Stimulated activated CD4-positive, alpha-beta T cell treated with anti-CD3 and anti-CD28 coated beads, Interleukin-1b, Interleukin-23, amount 100 ng/mL, for 48 hours (primary cell): ENCODE data around the gene TAF3.

ENCODE experiments used
- DNase-seq: peaks from one replicate; pipeline ENCODE4 v3.0.0-alpha.2; 2020

Gene TAF3

GRCh38 chr10:8061274-8062211, 243.2 kb downstream of the TAF3 start:
- DNase-seq = peak; percentile 73

GRCh38 chr10:8063128-8063908, 245.0 kb downstream of the TAF3 start:
- DNase-seq = no peak

- DNase-seq = no peak
These were observed 245.6 kb downstream of the TAF3 start for GRCh38 chr10:8063935-8064334.

- no peak for DNase-seq
These were observed 246.1 kb downstream of the TAF3 start for GRCh38 chr10:8064436-8064835.

- no peak for DNase-seq
These were observed 247.3 kb downstream of the TAF3 start for GRCh38 chr10:8065651-8066050.

- no peak for DNase-seq
These were observed 247.8 kb downstream of the TAF3 start for GRCh38 chr10:8066124-8066523.
